H1 (cell line): ENCODE measurements around the gene CYP17A1. TPM values are rescaled to one million over a fixed set of nuclear protein-coding genes. Genes with fewer than 3 reads are reported as not detected.

Experiments
- CTCF ChIA-PET: fragments of 300-600 bp; sonication (Branson Sonifier 250); formaldehyde crosslinking; loops from one replicate; lab custom pipeline; 2021; ENCODE audit not compliant: partially characterized antibody; lab: Charles Lee
- POLR2A ChIA-PET: fragments of 300-600 bp; sonication (Branson Sonifier 250); formaldehyde crosslinking; loops from one replicate; lab custom pipeline; 2021; ENCODE audit warnings: inconsistent platforms; ENCODE audit not compliant: partially characterized antibody; lab: Charles Lee
- DNase-seq, 2 experiments: peaks; one replicate each; pipeline versions ENCODE4 v3.0.0 to v3.0.0-alpha.2; 2010 to 2022; ENCODE audit warnings: low spot score in 2 of 2, low read depth in 1 of 2, mixed read lengths in 1 of 2
- FAIRE-seq: peaks from 2 replicates; lab custom pipeline; 2011; peaks lifted over from hg19 to GRCh38; lab: Jason Lieb, UNC
- H2AFZ ChIP-seq: 2 replicates; pipeline ENCODE4 v1.8.1; 2012; ENCODE audit warnings: low read length, inconsistent platforms
- H2AK5ac ChIP-seq: 2 replicates; pipeline ENCODE4 v1.6.1; 2013; ENCODE audit warnings: low read depth, low read length
- H2BK120ac ChIP-seq: replicated peaks from 2 replicates; pipeline ENCODE3; 2013; ENCODE audit warnings: low read depth, low read length, inconsistent platforms
- H2BK12ac ChIP-seq: 2 replicates; pipeline ENCODE4 v1.6.1; 2013; ENCODE audit warnings: low read depth, low read length
- H2BK15ac ChIP-seq: 2 replicates; pipeline ENCODE4 v1.6.1; 2013; ENCODE audit warnings: low read length
- H2BK20ac ChIP-seq: 2 replicates; pipeline ENCODE4 v1.6.1; 2013; ENCODE audit warnings: low read length
- H2BK5ac ChIP-seq: 2 replicates; pipeline ENCODE4 v1.6.1; 2013; ENCODE audit warnings: low read depth, low read length
- H3K14ac ChIP-seq: 2 replicates; pipeline ENCODE4 v1.6.1; 2013; ENCODE audit warnings: inconsistent platforms; ENCODE audit not compliant: insufficient read length
- H3K18ac ChIP-seq: 2 replicates; pipeline ENCODE4 v1.6.1; 2013; ENCODE audit warnings: low read length; ENCODE audit errors: extremely low read depth
- H3K23ac ChIP-seq: 2 replicates; pipeline ENCODE4 v1.6.1; 2013; ENCODE audit warnings: inconsistent platforms; ENCODE audit not compliant: insufficient read length
- H3K23me2 ChIP-seq: 2 replicates; pipeline ENCODE4 v1.6.1; 2013; ENCODE audit warnings: low read depth, low read length
- H3K27ac ChIP-seq: 2 replicates; pipeline ENCODE4 v1.6.1; 2011; ENCODE audit warnings: low read depth, low read length, inconsistent platforms
- H3K27me3 ChIP-seq, 4 experiments: replicated peaks in 1 of 4; 1 replicate in 1 of 4; 2 replicates in 3 of 4; pipeline versions ENCODE4 v1.6.1 to v1.8.1; 2011 to 2013; ENCODE audit warnings: low read length in 3 of 4, mild to moderate bottlenecking in 3 of 4, inconsistent platforms in 2 of 4, mixed read lengths in 2 of 4, moderate library complexity in 1 of 4; ENCODE audit not compliant: control insufficient read depth in 3 of 4, insufficient read depth in 3 of 4; ENCODE audit errors: extremely low read depth in 1 of 4
- H3K36me3 ChIP-seq, 4 experiments: 2 replicates each; pipeline versions ENCODE4 v1.6.1 to v1.8.1; 2011 to 2013; ENCODE audit warnings: mild to moderate bottlenecking in 4 of 4, low read length in 3 of 4, moderate library complexity in 2 of 4, control low read depth in 1 of 4, inconsistent platforms in 1 of 4; ENCODE audit not compliant: insufficient read depth in 4 of 4, control insufficient read depth in 2 of 4
- H3K4ac ChIP-seq: replicated peaks from 2 replicates; pipeline ENCODE3; 2013; ENCODE audit warnings: low read length, low read depth, mixed read lengths, inconsistent platforms; ENCODE audit not compliant: insufficient read length
- H3K4me1 ChIP-seq, 4 experiments: replicated peaks in 1 of 4; 1 replicate in 1 of 4; 2 replicates in 3 of 4; pipeline versions ENCODE4 v1.6.1 to v1.8.1; 2011 to 2013; ENCODE audit warnings: low read length in 3 of 4, inconsistent platforms in 2 of 4, mixed read lengths in 1 of 4; ENCODE audit not compliant: insufficient read depth in 4 of 4, control insufficient read depth in 3 of 4
- H3K4me2 ChIP-seq, 2 experiments: 2 replicates each; pipeline versions ENCODE4 v1.6.1 to v1.8.1; 2011 to 2013; ENCODE audit warnings: low read depth in 2 of 2, low read length in 2 of 2, control low read depth in 1 of 2, inconsistent platforms in 1 of 2, mild to moderate bottlenecking in 1 of 2; ENCODE audit not compliant: insufficient read depth in 1 of 2
- H3K4me3 ChIP-seq, 4 experiments: fragments of 200-600, 300-600 bp in 1 of 4; sonication (generic), shearing (Covaris generic), sonication (Bioruptor Twin) in 1 of 4; 2 replicates each; pipeline versions ENCODE4 v1.5.1 to v1.8.1; 2011 to 2016; ENCODE audit warnings: low read length in 4 of 4, low read depth in 3 of 4, control low read depth in 2 of 4, inconsistent platforms in 2 of 4, mild to moderate bottlenecking in 2 of 4, mixed read lengths in 1 of 4, moderate library complexity in 1 of 4; ENCODE audit not compliant: insufficient read depth in 2 of 4; ENCODE audit errors: extremely low read depth in 1 of 4
- H3K56ac ChIP-seq: replicated peaks from 2 replicates; pipeline ENCODE3; 2013; ENCODE audit warnings: low read depth, mild to moderate bottlenecking, mixed read lengths, low read length, inconsistent platforms; ENCODE audit not compliant: insufficient read length
- H3K79me1 ChIP-seq: 2 replicates; pipeline ENCODE4 v1.6.1; 2013; ENCODE audit warnings: low read depth, low read length, control low read depth
- H3K79me2 ChIP-seq, 2 experiments: 2 replicates each; pipeline versions ENCODE4 v1.6.1 to v1.8.1; 2012 to 2013; ENCODE audit warnings: low read length in 2 of 2, mild to moderate bottlenecking in 2 of 2, inconsistent platforms in 1 of 2; ENCODE audit not compliant: insufficient read depth in 2 of 2, control insufficient read depth in 1 of 2
- H3K9ac ChIP-seq, 4 experiments: replicated peaks in 1 of 4; 1 replicate in 1 of 4; 2 replicates in 3 of 4; pipeline versions ENCODE4 v1.6.1 to v1.8.1; 2011 to 2013; ENCODE audit warnings: low read depth in 3 of 4, low read length in 3 of 4, control low read depth in 2 of 4, mild to moderate bottlenecking in 2 of 4, moderate library complexity in 2 of 4, inconsistent platforms in 1 of 4; ENCODE audit errors: extremely low read depth in 1 of 4
- H3K9me3 ChIP-seq, 2 experiments: 2 replicates each; pipeline versions ENCODE4 v1.6.1 to v1.8.1; 2012 to 2013; ENCODE audit warnings: mild to moderate bottlenecking in 2 of 2, moderate library complexity in 2 of 2, control low read depth in 1 of 2, inconsistent platforms in 1 of 2, low read depth in 1 of 2, low read length in 1 of 2, mixed read lengths in 1 of 2; ENCODE audit not compliant: insufficient read depth in 2 of 2
- H4K20me1 ChIP-seq, 2 experiments: replicated peaks in 1 of 2; 2 replicates each; pipeline versions ENCODE3 to v1.8.1; 2011 to 2013; ENCODE audit warnings: inconsistent platforms in 2 of 2, low read length in 2 of 2, mild to moderate bottlenecking in 1 of 2; ENCODE audit not compliant: insufficient read depth in 2 of 2, control insufficient read depth in 1 of 2
- H4K5ac ChIP-seq: 2 replicates; pipeline ENCODE4 v1.6.1; 2013; ENCODE audit warnings: low read length, low read depth, mixed read lengths, inconsistent platforms; ENCODE audit not compliant: insufficient read length
- H4K8ac ChIP-seq: 2 replicates; pipeline ENCODE4 v1.8.0; 2013; ENCODE audit warnings: mild to moderate bottlenecking, moderate library complexity, low read length, inconsistent platforms; ENCODE audit not compliant: insufficient read depth; ENCODE audit errors: extremely low read depth
- H4K91ac ChIP-seq: replicated peaks from 2 replicates; pipeline ENCODE3; 2013; ENCODE audit warnings: low read length, mixed read lengths, inconsistent platforms; ENCODE audit not compliant: insufficient read length
- ASH2L ChIP-seq: fragments of 200-600, 300-600 bp; sonication (generic); IDR thresholded peaks from one replicate; pipeline ENCODE4 v1.7.1; 2017; ENCODE audit warnings: low read length
- EGR1 ChIP-seq: IDR thresholded peaks from 2 replicates; pipeline ENCODE4 v1.6.1; 2011; ENCODE audit warnings: low read depth, low read length, borderline replicate concordance
- EZH2 ChIP-seq: fragments of 200-600 bp; sonication (generic); IDR thresholded peaks from 2 replicates; pipeline ENCODE4 v1.7.1; 2012; ENCODE audit warnings: low read depth, mild to moderate bottlenecking, moderate library complexity, low read length, inconsistent platforms; ENCODE audit not compliant: severe bottlenecking
- FOSL1 ChIP-seq: IDR thresholded peaks from 2 replicates; pipeline ENCODE4 v1.6.1; 2011; ENCODE audit warnings: mild to moderate bottlenecking, low read depth, low read length, moderate library complexity; ENCODE audit not compliant: insufficient read depth
- KDM4A ChIP-seq: IDR thresholded peaks from one replicate; pipeline ENCODE4 v1.7.1; 2012; ENCODE audit warnings: low read depth, mild to moderate bottlenecking, moderate library complexity, low read length, inconsistent platforms; ENCODE audit not compliant: severe bottlenecking
- MAFK ChIP-seq: IDR thresholded peaks from 2 replicates; pipeline ENCODE4 v1.6.1; 2012; ENCODE audit warnings: low read depth, mild to moderate bottlenecking, improper control_type of control experiment, low read length
- NRF1 ChIP-seq: IDR thresholded peaks from 2 replicates; pipeline ENCODE4 v1.6.1; 2011; ENCODE audit warnings: mild to moderate bottlenecking, low read depth, low read length, improper control_type of control experiment
- POLR2A ChIP-seq, 2 experiments: IDR thresholded peaks; 1 replicate in 1 of 2; 2 replicates in 1 of 2; pipeline ENCODE4 v1.6.1; 2011; ENCODE audit warnings: low read depth in 2 of 2, low read length in 2 of 2, mild to moderate bottlenecking in 2 of 2; ENCODE audit errors: control extremely low read depth in 1 of 2
- POLR2AphosphoS5 ChIP-seq: IDR thresholded peaks from 2 replicates; pipeline ENCODE4 v1.6.1; 2011; ENCODE audit warnings: low read depth, low read length
- RBBP5 ChIP-seq: IDR thresholded peaks from 2 replicates; pipeline ENCODE4 v1.7.1; 2012; ENCODE audit warnings: low read depth, mild to moderate bottlenecking, inconsistent platforms, low read length, moderate library complexity, borderline replicate concordance
- SP2 ChIP-seq: IDR thresholded peaks from 2 replicates; pipeline ENCODE4 v1.6.1; 2012; ENCODE audit warnings: mild to moderate bottlenecking, low read length, inconsistent platforms
- TCF12 ChIP-seq: IDR thresholded peaks from 2 replicates; pipeline ENCODE4 v1.6.1; 2011; ENCODE audit warnings: low read depth, mild to moderate bottlenecking, low read length
- WGBS, 2 experiments: shearing (Covaris generic) in 1 of 2; methylation state at CpG; one replicate each; pipeline versions ENCODE4 v1.1.6 to v1.1.7; 2013 to 2015; ENCODE audit warnings: low lambda C conversion rate in 2 of 2, mixed read lengths in 2 of 2, inconsistent platforms in 1 of 2, low coverage in 1 of 2, missing lambda C conversion rate in 1 of 2; ENCODE audit not compliant: insufficient replicate concordance in 2 of 2, insufficient coverage in 1 of 2, insufficient read length in 1 of 2; ENCODE audit errors: extremely low coverage in 1 of 2, missing lambda C conversion rate in 1 of 2; 5-methylcytosine and 5-hydroxymethylcytosine counted together
- polyA plus RNA-seq, 7 experiments: library from polyadenylated mRNA; depleted of rRNA in 3 of 7; stranded (reverse) in 5 of 7; unstranded in 2 of 7; fragments of >200 nt in 5 of 7; fragments of 200-250 nt in 2 of 7; gene quantifications; 1 replicate in 5 of 7; 2 replicates in 1 of 7; 4 replicates in 1 of 7; pipeline versions ENCODE4 v1.2.1 to v1.2.3, GENCODE V29; 2011 to 2013; ENCODE audit warnings: missing spikeins in 2 of 7, mixed read lengths in 2 of 7
- total RNA-seq: library from RNA; stranded (reverse); fragmentation: NEBNext Ultra II Directional; extraction: Animal tissue kit (Norgen Biotek cat#: 25700); gene quantifications from 2 replicates; pipeline ENCODE4 v1.2.1, GENCODE V29; 2021
- TF ChIP-seq, protein P1 (sequence below): IDR thresholded peaks from 2 replicates; pipeline ENCODE4 v1.6.1; 2011; ENCODE audit warnings: low read depth, mild to moderate bottlenecking, low read length; ENCODE audit not compliant: insufficient read depth
- TF ChIP-seq, protein P2 (sequence below): IDR thresholded peaks from 2 replicates; pipeline ENCODE4 v1.6.1; 2012; ENCODE audit warnings: inconsistent platforms

The CYP17A1 gene
- total and polyA plus RNA-seq, 2 of the 8 experiments (the other 6 are each of a cell fraction or from before 2014, with no cell fraction given): not detected

DNA sequence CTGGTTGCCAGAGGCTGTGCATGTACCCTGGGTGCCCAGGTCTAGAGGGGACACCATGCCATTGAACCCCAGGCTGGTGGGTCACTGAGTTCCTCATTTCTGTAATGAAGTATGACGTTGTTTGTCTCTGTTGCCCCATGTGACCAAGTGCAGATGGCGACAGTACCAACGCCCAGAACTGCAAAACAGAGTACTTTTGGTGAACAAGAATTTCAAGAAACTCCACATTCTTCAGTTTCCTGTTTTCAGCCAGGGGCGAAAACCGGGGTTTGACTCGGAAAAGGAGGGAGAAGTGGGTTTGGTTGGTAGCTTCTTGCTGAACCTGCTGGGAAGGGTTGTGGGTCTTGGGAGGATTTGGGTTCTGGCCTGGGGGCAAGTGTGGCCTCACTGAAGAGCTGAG lies 18.2 kb downstream of the CYP17A1 start:
- H3K4me3 ChIP-seq: no peak overlapping the region
- H3K56ac ChIP-seq: no peak overlapping the region
- H2BK120ac ChIP-seq: no peak overlapping the region
- H3K23ac ChIP-seq: no peak overlapping the region
- no peak overlapping the region for H2BK15ac ChIP-seq
- no peaks in the 10 kb centered on the region for H3K9me3 ChIP-seq
- H2AK5ac ChIP-seq: no peak overlapping the region
- H2AFZ ChIP-seq: no peak overlapping the region
- no peak overlapping the region for H2BK5ac ChIP-seq
- H3K79me2 ChIP-seq: no peaks in the 10 kb centered on the region
- H4K91ac ChIP-seq: no peak overlapping the region
- H3K9ac ChIP-seq: no peak overlapping the region; a peak in 1 of 7 replicates
- H4K20me1 ChIP-seq: no peaks in the 10 kb centered on the region
- WGBS, 2 experiments: 89% methylated on average over 4 of the region's 6 CpGs; no CpG with 5 or more reads in 1 of the 2 experiments
- H2BK20ac ChIP-seq: no peak overlapping the region
- H3K79me1 ChIP-seq: no peaks in the 10 kb centered on the region
- no peak overlapping the region for H3K18ac ChIP-seq
- H4K8ac ChIP-seq: no peak overlapping the region
- FAIRE-seq (no peak), DNase-seq (no peak)
- no peak overlapping the region for H3K27ac ChIP-seq
- ChIA-PET POLR2A (interaction anchor here (0.6 kb wide), 1 partner anchor 11 kb away, joined by 3 read pairs; no protein-coding TSS in a partner anchor), CTCF (interaction anchor here (0.6 to 4.7 kb wide), 9 partner anchors 8 to 248 kb away, joined by 3 to 26 read pairs (median 3); partner anchors contain the start of gene CYP17A1)
- H3K4me2 ChIP-seq: no peak overlapping the region
- H3K23me2 ChIP-seq: no peaks in the 10 kb centered on the region
- H3K36me3 ChIP-seq: no peaks in the 10 kb centered on the region
- no peak overlapping the region for H4K5ac ChIP-seq
- no peak overlapping the region for H3K4ac ChIP-seq
- H2BK12ac ChIP-seq: no peak overlapping the region
- no peaks in the 10 kb centered on the region for H3K27me3 ChIP-seq
- peaks cover 0 to 7% (median 2%) of the 10 kb centered on the region in 4 experiments; a peak in 4 of 7 replicates for H3K4me1 ChIP-seq
- H3K14ac ChIP-seq: no peak overlapping the region
- no peak for TF ChIP-seq KDM4A
- no peak for TF ChIP-seq RBBP5
- TF ChIP-seq, protein P1, sequence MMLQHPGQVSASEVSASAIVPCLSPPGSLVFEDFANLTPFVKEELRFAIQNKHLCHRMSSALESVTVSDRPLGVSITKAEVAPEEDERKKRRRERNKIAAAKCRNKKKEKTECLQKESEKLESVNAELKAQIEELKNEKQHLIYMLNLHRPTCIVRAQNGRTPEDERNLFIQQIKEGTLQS: no peak
- TF ChIP-seq, protein P2, sequence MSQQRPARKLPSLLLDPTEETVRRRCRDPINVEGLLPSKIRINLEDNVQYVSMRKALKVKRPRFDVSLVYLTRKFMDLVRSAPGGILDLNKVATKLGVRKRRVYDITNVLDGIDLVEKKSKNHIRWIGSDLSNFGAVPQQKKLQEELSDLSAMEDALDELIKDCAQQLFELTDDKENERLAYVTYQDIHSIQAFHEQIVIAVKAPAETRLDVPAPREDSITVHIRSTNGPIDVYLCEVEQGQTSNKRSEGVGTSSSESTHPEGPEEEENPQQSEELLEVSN: no peak
- no peak for TF ChIP-seq MAFK
- no peak for TF ChIP-seq POLR2AphosphoS5
- no peak for TF ChIP-seq POLR2A (IDR thresholded peaks at IDR 0.05; ENCODE audit: control extremely low read depth in 1 of 2, low read depth in 2 of 2, low read length in 2 of 2)
- no peak for TF ChIP-seq NRF1
- no peak for TF ChIP-seq EGR1
- TF ChIP-seq ASH2L: no peak
- no peak for TF ChIP-seq SP2
- no peak for TF ChIP-seq TCF12
- TF ChIP-seq FOSL1: no peak
- TF ChIP-seq EZH2: no peak
